ENCODE data around the gene TACO1. TPM values are rescaled to one million over a fixed set of nuclear protein-coding genes. Genes with fewer than 3 reads are reported as not detected.

Gene TACO1
- total and polyA plus RNA-seq, 2 experiments from 2014 or later = 7.9 to 22.3 TPM

GRCh38 chr17:63631062-63631461 lies 30.4 kb downstream of the TACO1 start:
- Histone ChIP-seq H3K27ac (no peak overlapping the region), H3K9ac (no peak overlapping the region), H3K4me1 (ENCODE audit: insufficient read depth) (peaks cover 14% of the 10 kb centered on the region), H3K4me2 (ENCODE audit: unreplicated experiment) (no peak overlapping the region), H3K36me3 (ENCODE audit: low read depth) (peaks cover 19% of the 10 kb centered on the region), H3K79me2 (ENCODE audit: insufficient read depth) (peaks cover 71% of the 10 kb centered on the region), H3K4me3 (no peak overlapping the region), H3K9me2 (ENCODE audit: insufficient read depth) (no peaks in the 10 kb centered on the region), H2AFZ (no peak overlapping the region), H3K27me3 (replicated peaks; ENCODE audit: insufficient read depth) (no peaks in the 10 kb centered on the region), H3F3A (ENCODE audit: insufficient read depth) (peaks cover 14% of the 10 kb centered on the region; the same call in 1 of the 2 replicates), H4K20me1 (ENCODE audit: insufficient read depth) (no peaks in the 10 kb centered on the region), H3K9me3 (ENCODE audit: low read depth) (no peaks in the 10 kb centered on the region)
- 94 to 96% methylated on average over 3 of the region's 3 CpGs for WGBS, 2 experiments (ENCODE audit: low coverage in 1 of 2, low lambda C conversion rate in 2 of 2, missing lambda C conversion rate in 2 of 2)
- TF ChIP-seq EZH2phosphoT487 (IDR thresholded peaks at IDR 0.05; ENCODE audit: insufficient read depth, low read depth) (no peak), EZH2 (IDR thresholded peaks at IDR 0.05; ENCODE audit: insufficient read depth, poor library complexity, severe bottlenecking) (no peak)
- DNase-seq = no peak
- in situ Hi-C loops (cut with MboI) = no loop called here

GRCh38 chr17:63631626-63632025 lies 30.9 kb downstream of the TACO1 start:
- Histone ChIP-seq H3K9me2 (ENCODE audit: insufficient read depth) (no peaks in the 10 kb centered on the region), H3K36me3 (ENCODE audit: low read depth) (peaks cover 19% of the 10 kb centered on the region), H3K27ac (no peak overlapping the region), H3K9ac (no peak overlapping the region), H3K4me2 (ENCODE audit: unreplicated experiment) (no peak overlapping the region), H3K4me3 (no peak overlapping the region), H3K27me3 (replicated peaks; ENCODE audit: insufficient read depth) (no peaks in the 10 kb centered on the region), H3K9me3 (ENCODE audit: low read depth) (no peaks in the 10 kb centered on the region), H3F3A (ENCODE audit: insufficient read depth) (peaks cover 9% of the 10 kb centered on the region; the same call in 1 of the 2 replicates), H3K4me1 (ENCODE audit: insufficient read depth) (peaks cover 8% of the 10 kb centered on the region), H3K79me2 (ENCODE audit: insufficient read depth) (peaks cover 65% of the 10 kb centered on the region), H2AFZ (no peak overlapping the region), H4K20me1 (ENCODE audit: insufficient read depth) (no peaks in the 10 kb centered on the region)
- DNase-seq = no peak
- in situ Hi-C loops (cut with MboI) = no loop called here
- no peak for TF ChIP-seq EZH2phosphoT487 (IDR thresholded peaks at IDR 0.05; ENCODE audit: insufficient read depth, low read depth)
- TF ChIP-seq EZH2 (IDR thresholded peaks at IDR 0.05; ENCODE audit: insufficient read depth, poor library complexity, severe bottlenecking) = no peak
- whole genome bisulfite sequencing, 2 experiments (ENCODE audit: low coverage in 1 of 2, low lambda C conversion rate in 2 of 2, missing lambda C conversion rate in 2 of 2) = 96 to 100% methylated on average over 1 of the region's 1 CpG

- Histone ChIP-seq H3F3A (ENCODE audit: insufficient read depth) (no peaks in the 10 kb centered on the region), H3K27ac (no peak overlapping the region), H3K4me2 (ENCODE audit: unreplicated experiment) (no peak overlapping the region), H3K9me2 (ENCODE audit: insufficient read depth) (no peaks in the 10 kb centered on the region), H3K27me3 (replicated peaks; ENCODE audit: insufficient read depth) (no peaks in the 10 kb centered on the region), H3K4me1 (ENCODE audit: insufficient read depth) (no peaks in the 10 kb centered on the region), H3K9me3 (ENCODE audit: low read depth) (no peaks in the 10 kb centered on the region), H4K20me1 (ENCODE audit: insufficient read depth) (no peaks in the 10 kb centered on the region), H3K4me3 (no peak overlapping the region), H3K9ac (no peak overlapping the region), H2AFZ (no peak overlapping the region), H3K79me2 (ENCODE audit: insufficient read depth) (peaks cover 44% of the 10 kb centered on the region), H3K36me3 (ENCODE audit: low read depth) (peaks cover 19% of the 10 kb centered on the region)
- in situ Hi-C loops (cut with MboI) = no loop called here
- no peak for TF ChIP-seq EZH2phosphoT487 (IDR thresholded peaks at IDR 0.05; ENCODE audit: insufficient read depth, low read depth)
- no peak for TF ChIP-seq EZH2 (IDR thresholded peaks at IDR 0.05; ENCODE audit: insufficient read depth, poor library complexity, severe bottlenecking)
- DNase-seq = no peak
These were observed 33.0 kb downstream of the TACO1 start for GRCh38 chr17:63633742-63634141.

- Histone ChIP-seq H2AFZ (no peak overlapping the region), H3K79me2 (ENCODE audit: insufficient read depth) (peaks cover 40% of the 10 kb centered on the region), H3K4me1 (ENCODE audit: insufficient read depth) (no peaks in the 10 kb centered on the region), H3K27me3 (replicated peaks; ENCODE audit: insufficient read depth) (no peaks in the 10 kb centered on the region), H3K4me3 (no peak overlapping the region), H3K36me3 (ENCODE audit: low read depth) (peaks cover 19% of the 10 kb centered on the region), H3K9ac (no peak overlapping the region), H3K9me2 (ENCODE audit: insufficient read depth) (no peaks in the 10 kb centered on the region), H3F3A (ENCODE audit: insufficient read depth) (no peaks in the 10 kb centered on the region), H3K9me3 (ENCODE audit: low read depth) (no peaks in the 10 kb centered on the region), H4K20me1 (ENCODE audit: insufficient read depth) (no peaks in the 10 kb centered on the region), H3K4me2 (ENCODE audit: unreplicated experiment) (no peak overlapping the region), H3K27ac (no peak overlapping the region)
- in situ Hi-C loops (cut with MboI) = no loop called here
- DNase-seq = no peak
- TF ChIP-seq EZH2phosphoT487 (IDR thresholded peaks at IDR 0.05; ENCODE audit: insufficient read depth, low read depth) (no peak), EZH2 (IDR thresholded peaks at IDR 0.05; ENCODE audit: insufficient read depth, poor library complexity, severe bottlenecking) (no peak)
- WGBS, 2 experiments (ENCODE audit: low coverage in 1 of 2, low lambda C conversion rate in 2 of 2, missing lambda C conversion rate in 2 of 2) = 95 to 98% methylated on average over 4 of the region's 4 CpGs
These were observed 33.5 kb downstream of the TACO1 start for GRCh38 chr17:63634163-63634562.

- TF ChIP-seq EZH2phosphoT487 (IDR thresholded peaks at IDR 0.05; ENCODE audit: insufficient read depth, low read depth) (no peak), EZH2 (IDR thresholded peaks at IDR 0.05; ENCODE audit: insufficient read depth, poor library complexity, severe bottlenecking) (no peak)
- Histone ChIP-seq H3K27ac (no peak overlapping the region), H3K79me2 (ENCODE audit: insufficient read depth) (peaks cover 33% of the 10 kb centered on the region), H3K4me2 (ENCODE audit: unreplicated experiment) (no peak overlapping the region), H3K4me3 (no peak overlapping the region), H4K20me1 (ENCODE audit: insufficient read depth) (no peaks in the 10 kb centered on the region), H3K27me3 (replicated peaks; ENCODE audit: insufficient read depth) (no peaks in the 10 kb centered on the region), H3K36me3 (ENCODE audit: low read depth) (peaks cover 19% of the 10 kb centered on the region), H3K4me1 (ENCODE audit: insufficient read depth) (no peaks in the 10 kb centered on the region), H3F3A (ENCODE audit: insufficient read depth) (no peaks in the 10 kb centered on the region), H3K9me3 (ENCODE audit: low read depth) (no peaks in the 10 kb centered on the region), H3K9me2 (ENCODE audit: insufficient read depth) (no peaks in the 10 kb centered on the region), H2AFZ (no peak overlapping the region), H3K9ac (no peak overlapping the region)
- WGBS, 2 experiments (ENCODE audit: low coverage in 1 of 2, low lambda C conversion rate in 2 of 2, missing lambda C conversion rate in 2 of 2) = 86 to 91% methylated on average over 1 of the region's 1 CpG
- DNase-seq = no peak
- in situ Hi-C loops (cut with MboI) = no loop called here
These were observed 34.1 kb downstream of the TACO1 start for GRCh38 chr17:63634816-63635215.

Data from GM23248 (cell line).